NK-92 (cell line): ENCODE results near the gene F8.
"Not testable (repeated sequence)": the region's sequence is repeated elsewhere in the genome, so short reads cannot be mapped to it uniquely, and the experiment has no call there.

Experiments used
- DNase-seq: peaks from one replicate; lab custom pipeline; 2025; ENCODE audit not compliant: unreplicated experiment; lab: John Stamatoyannopoulos, UW

F8 gene

DNA sequence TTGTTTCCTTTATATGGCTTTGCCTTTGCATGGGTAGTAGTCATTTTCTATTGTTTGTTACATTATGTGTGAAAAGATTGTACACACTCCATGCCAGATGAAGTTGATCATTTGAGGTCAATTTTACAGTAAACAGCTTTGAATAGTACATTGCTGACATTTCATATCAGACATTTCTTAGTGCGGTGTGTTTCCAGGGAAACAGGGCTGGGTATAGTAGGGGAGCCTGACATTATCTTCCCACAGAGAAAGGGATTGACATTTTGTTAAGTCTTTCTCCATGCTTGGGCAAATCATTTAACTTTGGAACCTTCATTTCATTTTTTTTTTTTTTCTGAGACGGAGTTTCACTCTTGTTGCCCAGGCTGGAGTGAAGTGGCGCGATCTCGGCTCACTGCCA is 9.1 kb upstream of the F8 start:
- DNase-seq, result no peak

DNA sequence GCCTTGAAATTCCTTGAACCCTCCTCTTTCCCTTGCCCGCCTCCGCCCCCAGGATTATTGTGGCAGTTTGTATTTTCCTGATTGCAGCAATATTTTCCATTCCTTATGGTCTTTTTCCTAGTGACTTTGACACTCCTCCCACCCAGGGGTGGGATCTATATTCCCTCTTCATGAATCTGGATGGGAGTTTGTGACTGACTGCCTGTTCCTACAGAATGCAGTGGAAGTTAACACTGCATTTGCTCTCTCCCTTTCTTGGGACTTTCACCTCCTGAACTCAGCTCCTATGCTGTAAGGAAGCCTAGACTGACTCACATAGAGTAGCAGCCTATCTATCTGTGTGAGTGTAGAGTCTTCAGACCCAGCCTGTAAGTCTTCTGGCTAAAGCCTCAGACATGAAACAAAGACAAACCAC is 6.4 kb upstream of the F8 start:
- DNase-seq, result no peak

DNA sequence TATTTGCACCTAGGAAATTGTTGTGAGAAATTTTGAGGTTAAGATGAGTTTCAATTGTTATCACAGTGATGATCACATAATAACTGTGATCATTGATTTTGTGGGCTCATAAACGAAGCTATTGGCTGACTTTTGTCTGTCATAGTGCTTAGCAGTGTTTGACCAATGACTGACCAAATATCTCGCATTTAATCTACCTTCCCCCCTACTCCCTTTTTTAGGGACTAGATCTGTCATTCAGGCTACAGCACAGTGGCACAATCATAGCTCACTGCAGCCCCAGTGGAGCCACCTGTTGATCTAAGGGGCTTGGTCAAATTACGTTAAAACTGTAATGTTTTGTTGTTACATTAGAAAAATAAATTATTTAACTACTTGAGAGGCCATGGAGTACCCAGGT is 5.6 kb upstream of the F8 start:
- DNase-seq, result no peak

DNA sequence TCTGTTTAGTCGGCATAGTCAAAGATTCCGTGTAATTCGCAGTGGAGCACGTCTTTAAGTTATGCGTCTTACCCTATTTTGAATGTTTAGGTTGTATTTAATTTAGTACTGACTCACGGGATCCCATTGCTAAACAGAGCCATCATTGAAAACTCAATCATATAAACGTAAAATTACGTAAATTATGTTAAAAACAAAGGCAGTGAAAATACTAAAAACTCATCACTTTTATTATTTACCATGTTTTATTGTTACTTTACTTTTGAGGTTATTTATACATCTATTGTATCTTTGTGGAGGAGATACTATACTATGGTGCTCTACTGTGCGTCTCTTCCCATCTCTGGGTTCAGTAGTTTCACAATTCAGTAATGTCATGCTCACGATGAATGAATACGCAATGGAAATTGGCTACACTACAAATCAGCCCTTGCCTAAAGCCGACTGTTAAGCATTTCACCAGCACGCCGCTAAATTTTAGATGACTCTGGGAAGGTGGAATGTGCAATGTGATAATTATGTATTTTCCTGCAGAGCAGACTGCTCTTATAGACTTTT is 5.1 kb upstream of the F8 start:
- DNase-seq, result no peak

DNA sequence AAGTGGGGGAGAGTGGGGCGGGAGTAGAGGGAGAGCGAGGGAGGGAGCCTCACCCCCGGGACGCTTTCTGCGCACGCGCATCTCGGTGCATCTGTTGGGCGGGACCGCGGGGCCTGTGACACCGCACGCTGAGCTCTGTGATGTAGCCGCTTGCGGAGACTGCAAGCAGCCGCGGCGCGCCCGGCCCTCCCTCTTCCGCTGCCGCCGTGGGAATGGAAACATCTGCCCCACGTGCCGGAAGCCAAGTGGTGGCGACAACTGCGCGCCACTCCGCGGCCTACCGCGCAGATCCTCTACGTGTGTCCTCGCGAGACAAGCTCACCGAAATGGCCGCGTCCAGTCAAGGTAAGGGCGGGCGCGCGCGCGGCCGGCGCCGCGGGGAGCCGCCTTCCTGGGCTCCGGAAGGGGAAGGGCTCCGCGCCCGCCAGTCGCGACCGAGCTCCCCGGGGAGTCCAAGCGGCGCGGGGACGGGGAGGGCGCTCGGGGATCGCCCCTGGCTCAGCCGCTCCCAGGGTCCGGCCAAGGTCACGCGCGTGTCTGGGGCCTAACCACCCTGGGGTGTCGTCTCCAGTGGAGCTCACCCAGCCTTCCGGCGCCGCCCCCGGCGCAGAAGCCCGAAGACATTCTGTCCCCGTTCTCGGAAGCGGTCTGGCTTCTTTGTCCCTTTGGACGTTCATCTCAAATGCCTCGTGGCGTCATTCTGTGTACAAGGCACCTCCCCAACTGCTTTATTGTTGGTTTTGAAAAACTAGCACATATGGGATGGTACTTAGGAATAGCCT is 4.4 kb upstream of the F8 start, which contains the start of gene FUNDC2:
FUNDC2 (plus strand) TSS at position 118 of the 782 bp plus-strand sequence; CDS start at position 213, 95 bp downstream.
- DNase-seq, result peak; percentile 73

DNA sequence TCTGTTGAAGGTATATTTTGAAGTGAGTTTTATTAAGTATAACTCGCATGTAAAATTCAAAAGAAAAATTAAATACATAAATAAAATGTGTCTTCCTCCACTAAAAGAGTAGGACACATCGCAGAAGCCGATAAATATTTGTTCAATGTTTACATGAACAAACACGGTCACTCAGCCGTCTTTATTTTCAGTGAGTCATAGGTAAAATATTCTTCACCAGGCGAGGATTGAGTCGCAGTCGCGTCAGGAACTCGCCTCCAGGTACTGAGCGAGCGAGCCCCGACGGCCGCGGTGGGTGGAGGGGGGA is 3.9 kb upstream of the F8 start:
- DNase-seq, result no peak

DNA sequence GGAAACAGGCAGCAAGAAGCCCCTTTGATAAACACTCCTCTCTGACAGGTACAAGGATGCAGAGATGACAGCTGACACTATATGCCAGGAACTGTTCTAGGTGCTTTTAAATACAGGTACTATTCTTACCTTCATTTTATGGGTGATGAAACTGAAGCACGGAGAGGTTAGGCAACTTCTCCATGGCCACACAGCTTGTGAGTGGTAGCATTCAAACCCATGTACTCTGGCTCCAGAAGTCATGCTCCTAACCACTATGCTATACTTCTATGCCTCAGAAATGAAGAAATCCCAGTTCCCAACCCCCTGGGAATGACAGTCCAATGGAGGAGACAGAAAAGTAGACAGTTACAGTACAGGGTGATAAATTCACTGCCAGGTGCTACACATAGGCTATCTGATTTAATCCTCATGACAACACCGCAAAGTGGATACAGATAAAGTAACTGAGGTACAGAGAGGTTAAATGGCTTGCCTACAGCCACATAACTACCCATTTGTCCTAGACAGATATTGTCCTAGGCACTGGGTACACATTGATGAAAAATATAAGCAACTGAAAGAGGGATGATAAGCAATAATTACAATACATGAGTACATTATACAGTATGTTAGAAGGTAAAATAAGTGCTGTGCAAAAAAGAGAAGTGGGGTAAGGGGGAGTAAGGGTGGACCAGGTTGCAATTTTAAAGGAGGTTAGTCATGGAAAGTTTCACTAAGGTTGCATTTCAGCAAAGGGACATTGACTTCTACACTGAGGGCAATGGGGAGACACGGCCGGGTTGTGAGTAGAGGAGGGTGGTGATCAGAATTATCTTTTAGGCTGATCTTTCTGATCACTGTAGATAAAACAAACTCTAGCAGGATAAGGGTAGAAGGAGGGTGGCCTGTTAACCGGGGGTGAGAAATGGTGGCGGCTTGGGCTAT is 1.6 kb upstream of the F8 start:
- DNase-seq, result no peak

DNA sequence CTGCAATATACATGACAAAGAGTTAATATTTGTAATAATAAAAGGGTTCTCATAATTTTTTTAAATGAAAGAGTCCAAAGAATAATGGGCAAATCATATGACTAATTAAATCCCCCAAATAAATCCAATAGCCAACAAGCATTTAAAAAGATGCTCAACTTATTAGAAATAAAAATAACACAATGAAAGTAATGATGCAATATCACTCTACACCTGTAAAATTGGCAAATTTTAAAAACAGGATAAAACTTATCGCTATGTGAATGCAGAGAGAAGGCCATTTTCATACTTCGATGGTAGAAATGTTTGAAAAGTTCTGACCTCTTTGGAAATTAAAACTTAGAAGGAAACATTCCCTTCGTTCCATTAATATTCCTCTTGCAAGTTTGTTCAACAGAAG is 1.9 kb downstream of the F8 start:
- DNase-seq, result no peak

DNA sequence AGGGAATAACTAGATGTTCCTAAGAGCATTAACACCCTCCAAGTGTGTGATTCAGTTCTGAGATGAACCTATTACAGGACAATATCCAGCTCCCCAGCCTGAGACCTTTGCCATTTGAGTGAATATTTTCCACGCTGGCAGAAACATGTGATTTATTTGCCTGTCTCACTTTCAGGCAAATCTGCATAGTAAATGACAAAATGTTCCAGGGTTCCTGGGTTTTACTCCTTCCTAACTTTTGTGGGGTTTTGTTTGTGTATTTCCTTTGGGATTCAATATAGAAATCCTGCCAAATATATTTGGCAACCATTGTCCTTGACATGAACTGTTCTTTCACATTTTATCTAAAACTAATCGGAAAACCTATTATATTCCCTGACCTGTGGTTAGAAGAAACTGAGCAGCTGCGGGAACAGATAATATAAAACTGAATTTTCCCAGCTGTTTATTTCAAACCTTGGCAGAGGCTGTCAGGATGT is 12.5 kb downstream of the F8 start:
- no peak for DNase-seq

DNA sequence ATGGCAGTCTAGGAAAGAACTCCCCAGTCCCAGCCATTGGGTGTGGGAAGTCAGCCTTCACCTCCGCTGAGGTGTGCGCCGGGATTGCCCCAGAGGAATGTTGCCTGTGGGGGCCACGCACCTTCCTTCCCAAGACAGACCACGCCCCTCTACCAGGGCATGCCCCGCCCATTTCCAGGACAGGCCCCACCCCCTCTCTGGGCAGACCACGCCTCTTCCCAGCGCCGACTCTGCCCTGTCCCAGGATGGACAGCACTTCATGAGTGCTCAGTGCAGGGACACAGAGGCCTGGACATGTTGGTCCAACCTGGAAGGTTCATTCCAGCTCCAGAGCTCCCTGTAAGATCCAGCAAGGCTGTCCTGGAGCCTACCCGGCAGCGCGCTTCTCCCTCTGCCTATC is 13.9 kb downstream of the F8 start:
- DNase-seq, result not testable (repeated sequence)

DNA sequence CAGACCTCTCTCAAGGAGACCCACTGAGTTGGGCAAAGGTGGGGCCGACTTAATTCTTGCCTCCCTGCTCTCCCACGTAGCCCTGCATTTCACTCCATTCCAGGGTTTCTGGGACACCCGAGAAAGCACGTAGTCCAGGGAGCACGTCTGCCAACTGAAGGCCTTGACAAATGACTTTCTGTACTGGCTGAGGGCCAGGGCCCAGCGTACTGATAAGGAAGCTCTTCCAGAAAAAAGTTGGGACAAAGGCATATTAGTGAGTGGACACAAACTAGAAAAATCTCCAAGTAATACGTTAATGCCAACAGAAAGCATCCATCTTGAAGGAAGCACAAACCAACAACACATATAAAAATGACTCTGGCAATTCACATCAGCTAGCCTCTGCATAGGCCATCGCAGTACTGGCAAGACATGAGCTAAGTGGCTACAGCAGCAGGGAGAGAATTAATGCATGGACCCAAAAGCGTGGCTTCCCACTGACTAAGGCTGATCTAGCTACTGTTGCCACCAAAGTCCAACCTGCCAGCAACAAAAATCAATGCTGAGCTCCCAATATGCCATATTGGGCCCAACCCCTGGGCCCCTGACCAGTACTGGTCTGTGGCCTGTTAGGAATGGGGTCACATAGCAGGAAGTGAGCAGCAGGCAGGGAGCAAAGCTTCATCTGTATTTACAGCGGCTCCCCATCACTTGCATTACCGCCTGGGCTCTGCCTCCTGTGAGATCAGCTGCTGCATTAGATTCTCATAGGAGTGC is 15.4 kb downstream of the F8 start:
- DNase-seq, result not testable (repeated sequence)

DNA sequence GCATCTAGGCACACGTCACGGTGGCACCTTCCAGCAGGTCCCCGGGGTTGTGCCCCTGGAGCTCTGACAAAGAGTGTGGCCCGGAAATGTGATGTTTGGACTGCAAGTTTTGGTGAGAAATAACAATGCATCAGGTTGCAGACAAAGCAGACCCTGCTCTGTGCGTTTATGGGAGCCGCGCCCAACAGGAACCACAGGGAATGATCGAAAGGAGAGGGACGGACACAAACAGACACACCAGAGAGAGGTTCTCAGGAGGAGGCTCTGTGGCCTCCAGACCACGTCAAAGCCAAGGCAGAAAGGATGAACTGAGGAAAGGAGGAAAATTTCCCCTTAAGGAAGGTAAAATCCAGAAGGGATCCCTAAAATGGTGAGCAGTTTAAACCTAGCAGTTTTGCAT is 16.1 kb downstream of the F8 start:
- DNase-seq, result not testable (repeated sequence)

DNA sequence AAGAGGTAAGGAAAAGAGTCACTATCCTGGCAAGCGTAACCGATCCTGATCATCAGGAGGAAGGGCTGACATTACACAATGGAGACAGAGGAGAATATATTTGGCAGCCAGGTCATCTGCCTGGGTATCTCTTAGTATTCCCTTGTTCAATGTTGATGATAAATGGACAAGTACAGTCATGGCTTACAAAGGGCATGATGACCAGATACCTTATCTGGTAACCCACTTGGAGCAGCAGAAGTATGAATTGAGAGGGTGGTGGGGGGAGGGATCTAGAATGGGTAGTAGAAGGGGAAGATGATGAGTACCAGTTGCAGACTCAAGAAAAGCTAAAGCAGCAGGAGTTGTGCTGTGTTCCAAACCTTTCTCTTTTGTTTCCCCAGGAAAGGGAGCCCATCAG is 17.3 kb downstream of the F8 start:
- no peak for DNase-seq

DNA sequence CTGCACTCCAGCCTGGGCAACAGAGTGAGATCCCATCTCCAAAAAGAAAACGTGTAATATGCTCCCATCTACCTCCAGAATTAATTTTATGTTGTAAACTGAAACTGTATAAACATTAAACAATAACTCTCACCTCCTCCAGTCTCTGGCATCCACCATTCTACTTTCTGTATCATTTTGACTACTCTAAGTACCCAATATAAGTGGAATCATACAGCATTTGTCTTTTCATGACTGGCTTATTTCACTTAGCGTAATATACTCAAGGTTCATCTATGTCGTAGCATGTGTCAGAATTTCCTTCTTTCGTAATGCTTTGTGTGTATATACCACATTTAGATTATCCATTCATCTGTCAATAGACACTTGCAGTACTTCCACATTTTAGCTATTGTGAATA is 20.6 kb downstream of the F8 start:
- no peak for DNase-seq

DNA sequence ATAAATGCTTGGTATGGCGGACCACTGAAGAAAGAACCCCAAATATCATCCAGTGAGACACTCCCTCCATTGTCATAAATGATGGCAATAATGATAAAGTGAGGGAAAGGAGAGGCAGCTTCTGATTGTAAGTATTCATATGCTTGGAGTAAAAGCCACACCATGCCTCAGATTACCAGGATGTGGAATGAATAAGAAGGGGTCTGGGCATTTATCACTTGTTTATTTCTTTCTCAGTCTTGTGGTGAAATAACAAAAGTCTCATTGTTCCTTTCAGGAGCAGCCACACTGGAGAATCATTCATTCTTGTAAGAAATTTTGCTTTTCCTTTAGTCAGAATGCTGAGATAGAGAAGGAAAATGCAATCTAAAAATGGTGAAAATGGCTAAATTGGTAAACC is 21.7 kb downstream of the F8 start:
- DNase-seq, result no peak

DNA sequence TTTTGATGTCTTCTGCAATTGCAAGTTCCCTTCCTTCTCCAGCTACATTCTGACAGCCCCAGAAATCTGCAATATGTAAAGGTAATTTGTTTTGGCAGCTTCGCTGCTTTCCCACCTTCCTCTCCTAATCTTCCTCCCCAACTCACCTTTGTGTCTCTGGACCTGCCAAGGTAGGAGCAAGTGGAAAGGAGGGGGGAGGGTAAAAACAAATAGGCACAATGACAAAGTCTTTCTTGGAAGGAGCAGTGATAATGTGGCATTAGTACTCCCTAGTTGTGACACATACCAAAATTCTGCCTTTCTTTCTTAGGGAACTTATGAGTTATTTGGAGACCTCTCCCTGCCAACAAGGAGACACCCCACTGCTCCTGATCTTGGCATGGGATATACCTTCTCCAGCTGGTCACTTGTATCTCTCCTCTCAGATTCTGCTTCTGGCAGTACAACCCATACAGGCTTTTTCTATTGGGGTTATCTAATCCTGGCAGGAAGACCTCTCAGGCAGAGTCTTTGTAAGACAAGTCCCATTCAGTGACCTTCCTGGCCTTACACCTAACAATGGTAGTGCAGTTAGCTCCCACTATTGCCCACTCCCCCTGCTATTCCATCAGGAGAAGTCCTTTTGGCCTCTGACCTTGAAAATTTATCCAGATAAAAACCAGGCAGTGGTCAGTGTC is 24.2 kb downstream of the F8 start:
- no peak for DNase-seq

DNA sequence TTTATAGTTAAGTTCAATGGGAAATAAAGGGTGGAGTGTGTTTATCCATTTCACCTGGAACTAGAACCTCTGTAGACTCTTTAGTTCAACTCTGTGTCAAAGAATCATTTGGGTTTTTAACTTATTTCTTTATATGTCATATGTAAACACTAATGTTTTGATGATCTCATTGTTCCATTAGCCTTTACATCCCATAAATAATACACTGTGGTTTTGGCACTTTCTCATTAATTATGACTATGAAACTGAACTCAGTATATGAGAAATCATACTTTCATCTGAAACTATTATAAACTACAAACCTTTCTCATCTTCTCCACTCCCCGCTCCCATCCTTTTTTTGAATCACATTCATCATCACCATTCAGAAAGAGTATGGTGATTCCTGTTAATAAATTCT is 31.0 kb downstream of the F8 start:
- DNase-seq, result no peak

DNA sequence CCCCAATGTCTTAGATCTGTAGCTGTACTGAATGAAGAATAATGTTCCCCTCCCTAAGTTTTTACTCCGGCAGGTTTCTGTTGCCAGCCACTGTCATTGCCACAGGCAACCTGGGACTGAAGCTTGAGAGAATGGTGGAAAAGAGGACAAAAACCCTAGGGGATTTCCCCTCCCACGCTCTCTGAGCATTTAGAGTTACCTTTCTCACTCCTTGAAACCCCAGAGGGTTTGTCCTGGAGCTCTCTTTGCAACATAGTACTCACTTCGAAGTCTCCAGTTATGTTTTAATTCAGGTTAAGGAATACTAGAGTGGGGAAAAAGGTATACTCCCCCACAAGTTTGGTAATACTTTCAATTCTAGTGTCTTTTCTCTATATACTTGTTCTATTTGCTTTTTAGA is 31.5 kb downstream of the F8 start:
- no peak for DNase-seq

DNA sequence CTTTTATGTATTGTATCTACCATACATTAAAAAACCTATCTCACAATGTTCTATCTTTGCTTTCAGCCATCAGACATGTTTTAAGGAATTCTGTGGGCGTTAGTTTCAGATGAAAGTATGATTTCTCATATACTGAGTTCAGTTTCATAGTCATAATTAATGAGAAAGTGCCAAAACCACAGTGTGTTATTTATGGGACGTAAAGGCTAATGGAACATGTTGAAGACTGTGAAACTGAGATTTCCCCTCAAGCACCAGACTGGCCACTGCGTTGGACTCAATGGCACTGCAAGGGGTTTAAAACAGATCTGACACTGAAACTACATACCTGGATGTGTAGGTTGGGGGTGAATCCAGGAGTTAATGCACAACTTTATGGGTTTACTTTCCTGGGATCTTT is 32.0 kb downstream of the F8 start:
- DNase-seq, result no peak

DNA sequence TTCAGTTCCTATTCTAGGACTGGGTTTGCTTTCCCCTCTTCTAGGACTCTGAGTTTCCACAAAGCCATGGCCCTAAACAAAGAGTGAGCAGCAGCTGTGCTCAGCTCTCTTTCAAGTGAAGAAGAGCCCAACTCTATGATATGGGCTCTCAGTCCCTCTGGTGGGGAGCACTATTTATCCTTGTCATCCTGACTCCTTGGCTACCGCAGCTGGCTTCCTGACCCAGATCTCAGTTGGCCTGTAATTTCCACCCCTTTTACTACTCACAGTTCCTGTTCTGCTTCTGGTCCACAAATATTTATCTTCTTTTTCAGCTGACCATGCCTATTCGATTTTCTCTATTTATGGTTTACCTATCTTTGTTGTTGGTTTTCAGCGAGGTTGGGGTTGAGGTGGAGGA is 33.8 kb downstream of the F8 start:
- DNase-seq, result no peak

DNA sequence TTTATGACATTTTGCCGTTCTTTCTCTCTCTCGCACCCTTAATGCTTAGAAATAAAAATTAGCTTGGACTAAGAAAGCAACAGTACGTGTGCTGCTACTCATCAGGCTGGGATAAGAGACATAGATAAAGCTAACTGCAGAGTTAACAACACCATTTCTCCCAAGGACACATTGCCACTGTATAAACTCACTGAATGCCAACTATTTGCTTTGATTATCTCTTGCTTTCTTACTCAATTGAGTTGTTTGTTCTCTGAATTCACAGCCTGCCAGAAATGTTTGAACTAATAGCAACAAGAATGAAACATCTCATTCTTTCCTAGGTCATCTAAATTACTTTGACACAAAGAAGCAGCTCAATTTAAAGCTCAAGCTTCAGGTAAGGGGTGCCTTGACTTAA is 34.6 kb downstream of the F8 start:
- no peak for DNase-seq
